CD14-positive monocyte (primary cell): ENCODE measurements around the gene ZBTB8B. TPM values are rescaled to one million over a fixed set of nuclear protein-coding genes. Genes with fewer than 3 reads are reported as not detected.
"Not testable (repeated sequence)": the region's sequence is repeated elsewhere in the genome, so short reads cannot be mapped to it uniquely, and the experiment has no call there.

Source experiments
- DNase-seq, 3 donors: peaks; one replicate each; pipeline ENCODE4 v3.0.0-alpha.2; 2011 to 2022
- H2AFZ ChIP-seq: 2 replicates; pipeline ENCODE4 v1.6.0; 2012; ENCODE audit warnings: mild to moderate bottlenecking, low read depth, low read length, inconsistent platforms; ENCODE audit not compliant: insufficient read depth, poor library complexity, severe bottlenecking
- H3K27ac ChIP-seq, 2 donors: 1 replicate in 1 of 2; 2 replicates in 1 of 2; pipeline ENCODE4 v1.5.1; 2012 to 2013; ENCODE audit warnings: low read length in 2 of 2, control low read depth in 1 of 2, inconsistent platforms in 1 of 2, low read depth in 1 of 2, mild to moderate bottlenecking in 1 of 2
- H3K27me3 ChIP-seq, 2 donors: one replicate each; pipeline versions ENCODE4 v1.6.0 to v1.6.1; 2011 to 2013; ENCODE audit warnings: low read length in 2 of 2; ENCODE audit not compliant: control insufficient read depth in 2 of 2, insufficient read depth in 2 of 2
- H3K36me3 ChIP-seq, 2 donors: replicated peaks in 1 of 2; 1 replicate in 1 of 2; 2 replicates in 1 of 2; pipeline versions ENCODE4 v1.5.1 to v1.6.1; 2012 to 2013; ENCODE audit warnings: low read length in 2 of 2, control low read depth in 1 of 2, inconsistent platforms in 1 of 2, mild to moderate bottlenecking in 1 of 2; ENCODE audit not compliant: insufficient read depth in 2 of 2, control insufficient read depth in 1 of 2
- H3K4me1 ChIP-seq, 2 donors: 1 replicate in 1 of 2; 2 replicates in 1 of 2; pipeline versions ENCODE4 v1.5.1 to v1.6.1; 2012 to 2013; ENCODE audit warnings: low read length in 2 of 2, control low read depth in 1 of 2, inconsistent platforms in 1 of 2, mild to moderate bottlenecking in 1 of 2, moderate library complexity in 1 of 2; ENCODE audit not compliant: insufficient read depth in 2 of 2, control insufficient read depth in 1 of 2
- H3K4me2 ChIP-seq: replicated peaks from 2 replicates; pipeline ENCODE3; 2012; ENCODE audit warnings: low read length, moderate library complexity, mild to moderate bottlenecking; ENCODE audit not compliant: poor library complexity, severe bottlenecking; ENCODE audit errors: extremely low read depth
- H3K4me3 ChIP-seq, 3 experiments: fragments of 200-600 bp in 1 of 3; sonication (generic) in 1 of 3; replicated peaks in 1 of 3; 1 replicate in 2 of 3; 2 replicates in 1 of 3; pipeline ENCODE4 v1.5.1; 2011 to 2013; ENCODE audit warnings: low read length in 3 of 3, mild to moderate bottlenecking in 3 of 3, control low read depth in 2 of 3, low read depth in 2 of 3, inconsistent platforms in 1 of 3, moderate library complexity in 1 of 3
- H3K79me2 ChIP-seq: 2 replicates; pipeline ENCODE4 v1.6.0; 2012; ENCODE audit warnings: mild to moderate bottlenecking, control low read depth, inconsistent platforms, low read length, moderate library complexity; ENCODE audit not compliant: insufficient read depth
- H3K9ac ChIP-seq: 2 replicates; pipeline ENCODE4 v1.6.0; 2017; ENCODE audit warnings: low read length, mild to moderate bottlenecking; ENCODE audit not compliant: insufficient read depth, poor library complexity, severe bottlenecking
- H3K9me3 ChIP-seq, 2 donors: replicated peaks in 1 of 2; 1 replicate in 1 of 2; 2 replicates in 1 of 2; pipeline versions ENCODE4 v1.5.1 to v1.6.1; 2012 to 2013; ENCODE audit warnings: low read length in 2 of 2, control low read depth in 1 of 2; ENCODE audit not compliant: control insufficient read depth in 1 of 2, insufficient read depth in 1 of 2
- H4K20me1 ChIP-seq: 2 replicates; pipeline ENCODE4 v1.6.0; 2012; ENCODE audit warnings: mild to moderate bottlenecking, low read length, control low read depth, moderate library complexity; ENCODE audit not compliant: insufficient read depth
- H3K27ac Mint-ChIP-seq, 7 donors: one replicate each; pipeline ENCODE4 v1.8.0; 2020; ENCODE audit warnings: mild to moderate bottlenecking in 7 of 7, mixed read lengths in 7 of 7, moderate library complexity in 6 of 7, inconsistent platforms in 2 of 7
- H3K27me3 Mint-ChIP-seq, 3 donors: one replicate each; pipeline ENCODE4 v1.8.0; 2021 to 2022; ENCODE audit warnings: low read depth in 3 of 3, mild to moderate bottlenecking in 3 of 3, mixed read lengths in 3 of 3, moderate library complexity in 3 of 3, inconsistent platforms in 1 of 3
- H3K36me3 Mint-ChIP-seq, 2 donors: one replicate each; pipeline ENCODE4 v1.8.0; 2020; ENCODE audit warnings: mixed read lengths in 2 of 2, inconsistent platforms in 1 of 2, mild to moderate bottlenecking in 1 of 2
- H3K4me1 Mint-ChIP-seq: one replicate; pipeline ENCODE4 v1.8.0; 2020; ENCODE audit warnings: mild to moderate bottlenecking, mixed read lengths
- H3K4me3 Mint-ChIP-seq, 2 donors: one replicate each; pipeline ENCODE4 v1.8.0; 2020; ENCODE audit warnings: mild to moderate bottlenecking in 2 of 2, mixed read lengths in 2 of 2, moderate library complexity in 1 of 2
- H3K9me3 Mint-ChIP-seq, 7 donors: one replicate each; pipeline ENCODE4 v1.8.0; 2020 to 2022; ENCODE audit warnings: mixed read lengths in 7 of 7, mild to moderate bottlenecking in 6 of 7, moderate library complexity in 6 of 7, inconsistent platforms in 2 of 7
- CTCF ChIP-seq: fragments of 200-600 bp; IDR thresholded peaks from one replicate; pipeline ENCODE4 v1.8.0; 2022; ENCODE audit warnings: antibody characterized with exemption, mild to moderate bottlenecking
- WGBS: methylation state at CpG from one replicate; pipeline ENCODE4 v1.1.5; 2013; ENCODE audit warnings: missing lambda C conversion rate; ENCODE audit not compliant: insufficient coverage; 5-methylcytosine and 5-hydroxymethylcytosine counted together
- intact Hi-C, 2 donors: fragments of 100-400 bp; cut with micrococcal nuclease; formaldehyde crosslinking; loops; one replicate each; pipeline versions ENCODE4 v1.15.0 to v1.15.1; 2023
- polyA plus RNA-seq, 3 donors: library from polyadenylated mRNA; depleted of rRNA in 1 of 3; unstranded in 2 of 3; stranded (reverse) in 1 of 3; fragments of 300-500 nt in 2 of 3; fragments of >200 nt in 1 of 3; fragmentation: Illumina TruSeq in 2 of 3; gene quantifications; 1 replicate in 2 of 3; 2 replicates in 1 of 3; pipeline ENCODE4 v1.2.3, GENCODE V29; 2012 to 2021

Gene ZBTB8B
- polyA plus RNA-seq, 3 donors = not detected

- Histone ChIP-seq H4K20me1 (no peaks in the 10 kb centered on the region), H3K36me3 (no peaks in the 10 kb centered on the region), H3K27ac (no peak overlapping the region), H3K79me2 (no peaks in the 10 kb centered on the region), H2AFZ (no peak overlapping the region), H3K9me3 (no peaks in the 10 kb centered on the region), H3K4me2 (no peak overlapping the region), H3K9ac (no peak overlapping the region), H3K4me1 (no peaks in the 10 kb centered on the region), H3K4me3 (no peak overlapping the region), H3K27me3 (peaks cover 0 to 2% of the 10 kb centered on the region in 2 donors)
- WGBS = 100% methylated on average over 3 of the region's 12 CpGs
- H3K4me1 Mint-ChIP-seq = no peaks in the 10 kb centered on the region
- peaks cover 2 to 12% (median 4%) of the 10 kb centered on the region in 3 donors for H3K27me3 Mint-ChIP-seq
- no peak overlapping the region for H3K4me3 Mint-ChIP-seq
- no peak overlapping the region for H3K27ac Mint-ChIP-seq
- DNase-seq = no peak
- no peak for TF ChIP-seq CTCF
- peaks cover 0 to 4% (median 2%) of the 10 kb centered on the region in 7 donors for H3K9me3 Mint-ChIP-seq
- H3K36me3 Mint-ChIP-seq = no peaks in the 10 kb centered on the region
- intact Hi-C loops = no loop called here
These were observed 15.9 kb downstream of the ZBTB8B start for GRCh38 chr1:32480761-32481160.

DNA sequence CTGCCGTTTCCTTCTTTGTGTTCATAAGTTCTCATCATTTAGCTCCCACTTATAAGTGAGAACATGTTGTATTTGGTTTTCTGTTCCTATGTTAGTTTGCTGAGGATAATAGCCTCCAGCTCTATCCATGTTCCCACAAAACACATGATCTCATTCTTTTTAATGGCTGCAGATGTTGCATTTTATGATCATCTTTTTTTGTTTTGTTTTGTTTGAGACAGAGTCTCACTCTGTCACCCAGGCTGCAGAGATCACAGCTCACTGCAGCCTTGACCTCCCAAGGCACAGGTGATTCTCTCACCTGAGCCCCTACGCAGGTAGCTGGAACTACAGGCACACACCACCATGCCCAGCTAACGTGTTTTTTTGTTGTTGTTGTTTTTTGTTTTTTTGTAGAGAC lies 16.9 kb downstream of the ZBTB8B start:
- H3K79me2 ChIP-seq, H3K4me3 Mint-ChIP-seq, H3K4me2 ChIP-seq, H3K36me3 ChIP-seq, H3K4me1 ChIP-seq, H4K20me1 ChIP-seq, H3K9me3 ChIP-seq, H3K4me1 Mint-ChIP-seq, H3K9me3 Mint-ChIP-seq, H3K27ac ChIP-seq, H3K9ac ChIP-seq, H3K4me3 ChIP-seq, intact Hi-C loops, H2AFZ ChIP-seq, H3K36me3 Mint-ChIP-seq, DNase-seq, H3K27me3 ChIP-seq: not testable (repeated sequence)
- peak overlapping the region in 1 of 7 donors; percentile 31 for H3K27ac Mint-ChIP-seq
- WGBS = no CpG with 5 or more reads among the region's 3 CpGs
- peaks cover 2 to 12% (median 4%) of the 10 kb centered on the region in 3 donors for H3K27me3 Mint-ChIP-seq
